A673 (cell line): ENCODE data around the gene HNF4A.

Experiments used
- CTCF ChIP-seq: fragments of 300-800, 200-600 bp; sonication (generic); conservative IDR thresholded peaks from 2 replicates; pipeline ENCODE4 v1.5.1; 2017; ENCODE audit warnings: low read depth, mild to moderate bottlenecking, antibody characterized with exemption, low read length, moderate library complexity, mixed read lengths
- EZH2 ChIP-seq: fragments of 200-600 bp; sonication (generic); IDR thresholded peaks from 2 replicates; pipeline ENCODE4 v1.6.1; 2017; ENCODE audit warnings: borderline replicate concordance, low read depth, mild to moderate bottlenecking, mixed read lengths, antibody characterized with exemption, low read length; ENCODE audit not compliant: poor library complexity, severe bottlenecking

- TF ChIP-seq EZH2 = no peak
- no peak for TF ChIP-seq CTCF
Measured at GRCh38 chr20:44334709-44335108, 20.8 kb upstream of the HNF4A start.
